Activated CD8-positive, alpha-beta memory T cell treated with anti-CD3 and anti-CD28 coated beads, Interleukin-2, amount 50 U/mL, for 48 hours (primary cell): ENCODE results near the gene RAB11A.

ENCODE experiments used
- DNase-seq: peaks from one replicate; pipeline ENCODE4 v3.0.0-alpha.2; 2020

RAB11A gene

GRCh38 chr15:65869126-65869953 is at the start of gene RAB11A:
Gene RAB11A, plus strand, starts transcription at chr15:65869491. Its CDS starts 95 bp downstream, at chr15:65869586.
- DNase-seq, result peak; percentile 100

GRCh38 chr15:65819563-65819960 is 49.7 kb upstream of the RAB11A start:
- DNase-seq, result no peak

GRCh38 chr15:65821070-65821469 is 48.2 kb upstream of the RAB11A start:
- DNase-seq, result no peak

GRCh38 chr15:65822316-65822715 is 47.0 kb upstream of the RAB11A start:
- DNase-seq, result no peak

- DNase-seq, result no peak
These were observed 45.1 kb upstream of the RAB11A start for GRCh38 chr15:65824031-65824743.

GRCh38 chr15:65824941-65825544 is 44.2 kb upstream of the RAB11A start:
- no peak for DNase-seq

GRCh38 chr15:65827065-65827464 is 42.2 kb upstream of the RAB11A start:
- no peak for DNase-seq

- no peak for DNase-seq
These were observed 40.7 kb upstream of the RAB11A start for GRCh38 chr15:65828585-65828984.

GRCh38 chr15:65829130-65829764 is 40.0 kb upstream of the RAB11A start:
- no peak for DNase-seq

- DNase-seq, result peak; percentile 74
These were observed 36.5 kb upstream of the RAB11A start for GRCh38 chr15:65832549-65833364.

GRCh38 chr15:65833501-65834205 is 35.6 kb upstream of the RAB11A start:
- no peak for DNase-seq

- DNase-seq, result no peak
These were observed 34.5 kb upstream of the RAB11A start for GRCh38 chr15:65834603-65835282.

- DNase-seq, result no peak
These were observed 33.8 kb upstream of the RAB11A start for GRCh38 chr15:65835447-65835846.

- no peak for DNase-seq
These were observed 32.6 kb upstream of the RAB11A start for GRCh38 chr15:65836665-65837064.

- no peak for DNase-seq
These were observed 31.7 kb upstream of the RAB11A start for GRCh38 chr15:65837301-65838294.

GRCh38 chr15:65839354-65839901 is 29.9 kb upstream of the RAB11A start:
- no peak for DNase-seq

- DNase-seq, result no peak
These were observed 29.3 kb upstream of the RAB11A start for GRCh38 chr15:65839985-65840384.

- DNase-seq, result no peak
These were observed 28.0 kb upstream of the RAB11A start for GRCh38 chr15:65841121-65841930.
